ENCODE results near the gene ALG1.

The ALG1 gene

GRCh38 chr16:5071681-5072333, at the start of gene ALG1:
TSS of gene ALG1 (plus strand) at chr16:5071843. CDS start at chr16:5071850, 7 bp downstream.
- H3K9me3 Mint-ChIP-seq: no peaks in the 10 kb centered on the region
- H3K27me3 Mint-ChIP-seq: no peaks in the 10 kb centered on the region
- peak within 1 kb of the TSS; percentile 94 for H3K27ac Mint-ChIP-seq
- DNase-seq (peak; percentile 89), ATAC-seq (replicated peaks) (peak; percentile 88 to 91)
- H3K4me3 Mint-ChIP-seq: peak within 1 kb of the TSS; percentile 89 to 96
- H3K4me1 Mint-ChIP-seq: peaks cover 21 to 29% of the 10 kb centered on the region in 2 donors
- peaks cover 15 to 23% of the 10 kb centered on the region in 2 donors for H3K36me3 Mint-ChIP-seq

- Mint-ChIP-seq H3K4me1 (no peaks in the 10 kb centered on the region), H3K9me3 (peaks cover 0 to 2% of the 10 kb centered on the region in 2 donors), H3K36me3 (peaks cover 1 to 16% of the 10 kb centered on the region in 2 donors), H3K27me3 (peaks cover 3 to 6% of the 10 kb centered on the region in 2 donors), H3K4me3 (no peak overlapping the region), H3K27ac (no peak overlapping the region)
- DNase-seq (no peak), ATAC-seq (replicated peaks) (no peak)
These were observed 49.1 kb upstream of the ALG1 start for GRCh38 chr16:5022521-5022920.

GRCh38 chr16:5024632-5025031, 47.0 kb upstream of the ALG1 start:
- no peak for DNase-seq
- no peak overlapping the region for H3K27ac Mint-ChIP-seq
- peaks cover 9 to 31% of the 10 kb centered on the region in 2 donors for H3K36me3 Mint-ChIP-seq
- no peaks in the 10 kb centered on the region for H3K4me1 Mint-ChIP-seq
- no peak overlapping the region for H3K4me3 Mint-ChIP-seq
- no peak for ATAC-seq (replicated peaks)
- H3K9me3 Mint-ChIP-seq: peaks cover 0 to 2% of the 10 kb centered on the region in 2 donors
- H3K27me3 Mint-ChIP-seq: peaks cover 3 to 6% of the 10 kb centered on the region in 2 donors

- Mint-ChIP-seq H3K36me3 (peaks cover 9 to 33% of the 10 kb centered on the region in 2 donors), H3K9me3 (peaks cover 0 to 2% of the 10 kb centered on the region in 2 donors), H3K4me3 (no peak overlapping the region), H3K27ac (no peak overlapping the region), H3K4me1 (no peaks in the 10 kb centered on the region), H3K27me3 (peaks cover 3 to 6% of the 10 kb centered on the region in 2 donors)
- ATAC-seq (replicated peaks) (peak in 1 of 2 donors; percentile 16), DNase-seq (no peak)
These were observed 46.4 kb upstream of the ALG1 start for GRCh38 chr16:5025171-5025632.

GRCh38 chr16:5026664-5027063, 45.0 kb upstream of the ALG1 start:
- Mint-ChIP-seq H3K4me3 (no peak overlapping the region), H3K27me3 (peaks cover 0 to 6% of the 10 kb centered on the region in 2 donors), H3K4me1 (peaks cover 3 to 4% of the 10 kb centered on the region in 2 donors), H3K27ac (no peak overlapping the region), H3K36me3 (peaks cover 9 to 44% of the 10 kb centered on the region in 2 donors), H3K9me3 (peaks cover 0 to 2% of the 10 kb centered on the region in 2 donors)
- no peak for ATAC-seq (replicated peaks)
- no peak for DNase-seq

GRCh38 chr16:5027086-5027485, 44.6 kb upstream of the ALG1 start:
- peaks cover 3 to 9% of the 10 kb centered on the region in 2 donors for H3K4me1 Mint-ChIP-seq
- no peak overlapping the region for H3K4me3 Mint-ChIP-seq
- H3K27ac Mint-ChIP-seq: no peak overlapping the region
- ATAC-seq (replicated peaks): no peak
- H3K9me3 Mint-ChIP-seq: peaks cover 0 to under 1% of the 10 kb centered on the region in 2 donors
- peaks cover 0 to 2% of the 10 kb centered on the region in 2 donors for H3K27me3 Mint-ChIP-seq
- DNase-seq: no peak
- H3K36me3 Mint-ChIP-seq: peaks cover 9 to 48% of the 10 kb centered on the region in 2 donors

- DNase-seq (no peak), ATAC-seq (replicated peaks) (no peak)
- H3K36me3 Mint-ChIP-seq: peaks cover 10 to 49% of the 10 kb centered on the region in 2 donors
- H3K4me3 Mint-ChIP-seq: no peak overlapping the region
- H3K27ac Mint-ChIP-seq: no peak overlapping the region
- H3K4me1 Mint-ChIP-seq: peaks cover 7 to 15% of the 10 kb centered on the region in 2 donors
- H3K27me3 Mint-ChIP-seq: no peaks in the 10 kb centered on the region
- no peaks in the 10 kb centered on the region for H3K9me3 Mint-ChIP-seq
These were observed 43.9 kb upstream of the ALG1 start for GRCh38 chr16:5027575-5028235.

GRCh38 chr16:5028950-5029475, 42.6 kb upstream of the ALG1 start:
- no peak for DNase-seq
- Mint-ChIP-seq H3K27me3 (no peaks in the 10 kb centered on the region), H3K27ac (no peak overlapping the region), H3K36me3 (peaks cover 10 to 49% of the 10 kb centered on the region in 2 donors), H3K4me1 (peaks cover 10 to 22% of the 10 kb centered on the region in 2 donors), H3K4me3 (no peak overlapping the region), H3K9me3 (no peaks in the 10 kb centered on the region)
- ATAC-seq (replicated peaks): no peak

GRCh38 chr16:5030251-5030870, 41.3 kb upstream of the ALG1 start:
- ATAC-seq (replicated peaks) (no peak), DNase-seq (no peak)
- H3K9me3 Mint-ChIP-seq: no peaks in the 10 kb centered on the region

GRCh38 chr16:5031601-5032000, 40.0 kb upstream of the ALG1 start:
- Mint-ChIP-seq H3K27ac (no peak overlapping the region), H3K4me3 (no peak overlapping the region), H3K36me3 (peaks cover 10 to 41% of the 10 kb centered on the region in 2 donors), H3K9me3 (no peaks in the 10 kb centered on the region), H3K27me3 (no peaks in the 10 kb centered on the region), H3K4me1 (peaks cover 13 to 30% of the 10 kb centered on the region in 2 donors)
- ATAC-seq (replicated peaks) (no peak), DNase-seq (no peak)

More at GRCh38 chr16:5030251-5030870, 41.3 kb upstream of the ALG1 start:
- no peak overlapping the region for H3K4me3 Mint-ChIP-seq
- H3K27me3 Mint-ChIP-seq: no peaks in the 10 kb centered on the region
- H3K27ac Mint-ChIP-seq: no peak overlapping the region
- H3K36me3 Mint-ChIP-seq: peaks cover 10 to 41% of the 10 kb centered on the region in 2 donors
- peaks cover 13 to 30% of the 10 kb centered on the region in 2 donors for H3K4me1 Mint-ChIP-seq

- Mint-ChIP-seq H3K36me3 (peaks cover 9 to 30% of the 10 kb centered on the region in 2 donors), H3K9me3 (no peaks in the 10 kb centered on the region), H3K27me3 (no peaks in the 10 kb centered on the region), H3K4me3 (peak overlapping the region; percentile 80 to 85), H3K4me1 (peaks cover 14 to 30% of the 10 kb centered on the region in 2 donors), H3K27ac (peak overlapping the region; percentile 81)
- ATAC-seq (replicated peaks) (no peak), DNase-seq (no peak)
These were observed 38.9 kb upstream of the ALG1 start for GRCh38 chr16:5032748-5033167.

- peak within 1 kb of the TSS; percentile 88 for H3K27ac Mint-ChIP-seq
- H3K4me1 Mint-ChIP-seq: peaks cover 14 to 30% of the 10 kb centered on the region in 2 donors
- peak within 1 kb of the TSS; percentile 80 to 85 for H3K4me3 Mint-ChIP-seq
- peak; percentile 80 for DNase-seq
- peaks cover 5 to 24% of the 10 kb centered on the region in 2 donors for H3K36me3 Mint-ChIP-seq
- peak; percentile 93 to 96 for ATAC-seq (replicated peaks)
- no peaks in the 10 kb centered on the region for H3K9me3 Mint-ChIP-seq
- H3K27me3 Mint-ChIP-seq: no peaks in the 10 kb centered on the region
These were observed 38.1 kb upstream of the ALG1 start, which contains the start of gene NAGPA for GRCh38 chr16:5033256-5034166. TSS of gene NAGPA (minus strand) at chr16:5033935. CDS start at chr16:5033914, 21 bp downstream.

- H3K9me3 Mint-ChIP-seq: no peaks in the 10 kb centered on the region
- H3K36me3 Mint-ChIP-seq: peaks cover 3 to 19% of the 10 kb centered on the region in 2 donors
- ATAC-seq (replicated peaks) (no peak), DNase-seq (no peak)
- peak overlapping the region; percentile 80 to 85 for H3K4me3 Mint-ChIP-seq
- peak overlapping the region; percentile 88 for H3K27ac Mint-ChIP-seq
- H3K4me1 Mint-ChIP-seq: peaks cover 14 to 30% of the 10 kb centered on the region in 2 donors
- H3K27me3 Mint-ChIP-seq: no peaks in the 10 kb centered on the region
These were observed 37.5 kb upstream of the ALG1 start for GRCh38 chr16:5034167-5034523.
